ENCODE results near the gene NFXL1.

Gene NFXL1

GRCh38 chr4:47835494-47835893 is 78.9 kb downstream of the NFXL1 start:
- DNase-seq (ENCODE audit: low read depth in 3 of 3) = no peak

- no peak for DNase-seq (ENCODE audit: low read depth in 3 of 3)
Measured at GRCh38 chr4:47831026-47831679, 83.2 kb downstream of the NFXL1 start.

GRCh38 chr4:47830265-47831025 is 83.9 kb downstream of the NFXL1 start:
- no peak for DNase-seq (ENCODE audit: low read depth in 3 of 3)

DNA sequence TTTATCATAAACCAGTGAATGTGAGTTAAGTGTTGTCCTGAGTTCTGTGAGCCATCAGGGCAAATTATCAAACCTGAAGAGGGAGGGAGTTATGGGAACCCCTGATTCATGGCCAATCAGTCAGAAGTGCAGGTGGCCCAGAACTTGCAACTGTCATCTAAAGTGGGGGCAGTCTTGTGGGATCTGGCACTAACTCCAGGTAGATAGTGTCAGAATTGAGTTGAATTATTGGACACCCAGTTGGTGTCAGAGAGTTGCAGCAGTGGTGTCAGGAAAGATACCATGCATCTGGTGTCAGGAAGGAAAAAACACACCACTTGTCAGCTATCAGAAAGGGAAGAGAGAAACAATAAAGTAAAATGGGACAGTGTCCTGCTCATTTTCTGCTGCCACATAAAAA is 84.9 kb downstream of the NFXL1 start:
- no peak for DNase-seq (ENCODE audit: low read depth in 3 of 3)

GRCh38 chr4:47827343-47828047 is 86.9 kb downstream of the NFXL1 start:
- DNase-seq (ENCODE audit: low read depth in 3 of 3) = no peak

GRCh38 chr4:47824840-47825239 is 89.5 kb downstream of the NFXL1 start:
- DNase-seq (ENCODE audit: low read depth in 3 of 3) = no peak

- no peak for DNase-seq (ENCODE audit: low read depth in 3 of 3)
Measured at GRCh38 chr4:47819178-47819577, 95.2 kb downstream of the NFXL1 start.

DNA sequence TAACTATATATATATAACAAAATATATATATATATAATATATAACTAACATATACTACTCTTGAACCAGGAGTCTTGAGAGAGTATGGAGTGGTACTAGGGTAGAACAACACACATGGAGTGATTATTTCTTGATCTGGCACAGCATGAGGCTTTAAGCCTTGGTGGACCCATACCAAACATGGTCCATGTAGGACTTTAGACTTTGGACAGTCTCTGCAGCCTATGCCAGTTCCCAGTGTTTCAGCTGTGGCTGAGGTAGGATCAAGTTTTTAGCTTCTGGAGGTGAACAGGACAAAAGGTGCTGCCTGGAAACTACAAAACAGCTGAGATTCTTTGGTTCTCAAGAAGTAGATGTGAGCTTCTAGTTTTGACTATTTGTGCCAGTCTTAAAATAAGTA is 97.1 kb downstream of the NFXL1 start:
- DNase-seq (ENCODE audit: low read depth in 3 of 3) = no peak

- no peak for DNase-seq (ENCODE audit: low read depth in 3 of 3)
Measured at GRCh38 chr4:47816748-47817147, 97.6 kb downstream of the NFXL1 start.

DNA sequence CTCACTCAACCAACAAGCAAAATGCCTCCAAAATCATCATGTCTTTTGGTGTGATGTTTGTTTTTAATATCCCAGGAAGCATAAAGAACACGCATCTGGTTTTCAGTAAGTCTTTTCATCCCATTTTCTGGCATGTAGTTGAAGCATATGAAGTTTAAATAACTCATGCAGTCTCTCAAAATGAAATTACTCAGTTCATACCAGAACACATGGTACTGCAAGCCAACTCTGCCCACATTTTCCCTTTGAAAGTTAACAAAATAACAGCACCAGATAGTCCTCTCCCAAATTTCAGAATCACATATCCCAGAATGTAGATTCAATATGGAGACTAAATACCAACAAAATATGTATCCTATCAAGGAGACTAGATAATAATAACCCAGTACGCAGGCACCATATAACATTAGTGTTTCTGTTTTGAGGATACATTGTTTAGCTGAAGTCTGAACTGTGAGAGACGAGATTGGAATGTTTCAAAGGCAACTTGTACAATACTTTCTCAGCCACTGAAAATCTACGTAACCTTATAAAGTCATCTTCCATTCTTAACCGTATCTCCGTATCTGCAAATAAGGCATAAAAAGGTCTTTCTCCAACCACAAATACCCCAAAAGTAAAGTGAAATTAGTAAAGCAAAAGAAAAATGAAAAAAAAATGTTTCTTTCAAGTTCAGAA is 99.6 kb downstream of the NFXL1 start:
- DNase-seq (ENCODE audit: low read depth in 3 of 3) = no peak

- no peak for DNase-seq (ENCODE audit: low read depth in 3 of 3)
Measured at GRCh38 chr4:47809654-47810203, 104.7 kb downstream of the NFXL1 start.

GRCh38 chr4:47804598-47804997 is 109.8 kb downstream of the NFXL1 start:
- DNase-seq (ENCODE audit: low read depth in 3 of 3) = no peak

GRCh38 chr4:47801481-47802002 is 112.8 kb downstream of the NFXL1 start:
- DNase-seq (ENCODE audit: low read depth in 3 of 3) = no peak

DNA sequence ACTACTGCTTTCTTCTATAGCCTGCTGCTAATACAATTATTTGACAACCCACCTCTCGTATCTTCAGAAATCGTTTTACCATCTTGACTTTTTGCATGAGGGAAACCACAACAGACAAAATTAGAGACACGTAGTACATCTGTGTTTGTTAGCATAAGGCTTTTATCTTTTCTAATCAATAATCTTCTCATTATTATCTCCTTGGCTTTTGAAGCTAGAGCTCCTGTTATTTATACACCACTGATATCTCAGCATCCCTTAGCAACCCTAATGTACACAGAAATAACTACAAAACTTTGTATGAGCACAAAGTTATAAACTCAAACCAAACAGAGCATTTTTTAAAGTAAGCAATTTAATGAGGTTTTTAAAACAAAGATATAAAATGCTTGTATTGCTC is 116.2 kb downstream of the NFXL1 start:
- DNase-seq (ENCODE audit: low read depth in 3 of 3) = no peak
